HEK293 (cell line): ENCODE results near the gene RIPK1.

Experiments used
- CTCF ChIA-PET: fragments of 350-600 bp; formaldehyde crosslinking; extraction: SDS; loops from one replicate; lab custom pipeline; 2021; ENCODE audit warnings: antibody characterized with exemption; lab: Yijun Ruan, JAX
- POLR2A ChIA-PET: fragments of 300-600 bp; formaldehyde crosslinking; extraction: SDS; loops from one replicate; lab custom pipeline; 2020; ENCODE audit warnings: antibody characterized with exemption, inconsistent platforms; lab: Yijun Ruan, JAX
- H3K27ac ChIP-seq: fragments of 200-500 bp; sonication (Bioruptor generic); 2 replicates; pipeline ENCODE4 v1.5.1; 2014; ENCODE audit warnings: low read depth, low read length, control low read depth, inconsistent platforms; ENCODE audit errors: extremely low read depth
- H3K36me3 ChIP-seq, 2 experiments: fragments of 200-500 bp in 1 of 2; sonication (Bioruptor generic) in 1 of 2; 1 replicate in 1 of 2; 2 replicates in 1 of 2; pipeline ENCODE4 v1.5.1; 2014 to 2017; ENCODE audit warnings: inconsistent platforms in 2 of 2, low read length in 2 of 2; ENCODE audit not compliant: control insufficient read depth in 2 of 2, insufficient read depth in 1 of 2
- H3K4me1 ChIP-seq: fragments of 200-500 bp; sonication (Bioruptor generic); 2 replicates; pipeline ENCODE4 v1.5.1; 2014; ENCODE audit warnings: mild to moderate bottlenecking, low read length, inconsistent platforms; ENCODE audit not compliant: control insufficient read depth, insufficient read depth
- H3K4me3 ChIP-seq: 2 replicates; pipeline ENCODE4 v1.5.1; 2011; ENCODE audit warnings: low read depth, mild to moderate bottlenecking, control low read depth, low read length, moderate library complexity
- H3K9me3 ChIP-seq: fragments of 200-500 bp; sonication (Bioruptor generic); 2 replicates; pipeline ENCODE4 v1.5.1; 2014; ENCODE audit warnings: low read depth, low read length, inconsistent platforms; ENCODE audit not compliant: control insufficient read depth, insufficient read depth
- BCL11A ChIP-seq: fragments of 450-650 bp; formaldehyde crosslinking; IDR thresholded peaks from 2 replicates; pipeline ENCODE4 v1.5.1; 2016; ENCODE audit warnings: low read depth, missing biosample characterization, missing genetic modification characterization
- BCL11B ChIP-seq: fragments of 450-650 bp; formaldehyde crosslinking; IDR thresholded peaks from 2 replicates; pipeline ENCODE4 v1.5.1; 2016; ENCODE audit warnings: low read depth, missing biosample characterization, missing genetic modification characterization
- GLI2 ChIP-seq: fragments of 450-650 bp; formaldehyde crosslinking; IDR thresholded peaks from 2 replicates; pipeline ENCODE4; 2017; ENCODE audit warnings: missing biosample characterization, missing genetic modification characterization, low read depth, borderline replicate concordance
- MEIS1 ChIP-seq: sonication (generic); formaldehyde crosslinking; IDR thresholded peaks from 2 replicates; pipeline ENCODE4 v1.8.1; 2022; ENCODE audit warnings: missing genetic modification reagents, mild to moderate bottlenecking, borderline replicate concordance
- YY1 ChIP-seq: fragments of 450-650 bp; formaldehyde crosslinking; IDR thresholded peaks from 2 replicates; pipeline ENCODE4 v1.5.1; 2018; ENCODE audit warnings: missing biosample characterization, missing genetic modification characterization
- YY2 ChIP-seq: fragments of 450-650 bp; formaldehyde crosslinking; IDR thresholded peaks from 2 replicates; pipeline ENCODE4 v1.5.1; 2016; ENCODE audit warnings: missing biosample characterization, missing genetic modification characterization
- ZBTB7A ChIP-seq: fragments of 450-650 bp; formaldehyde crosslinking; IDR thresholded peaks from 2 replicates; pipeline ENCODE4 v1.5.1; 2016; ENCODE audit warnings: low read depth, missing biosample characterization, missing genetic modification characterization
- ZNF138 ChIP-seq: fragments of 450-650 bp; formaldehyde crosslinking; IDR thresholded peaks from 2 replicates; pipeline ENCODE4 v1.5.1; 2016; ENCODE audit warnings: missing biosample characterization, missing genetic modification characterization, borderline replicate concordance
- ZNF175 ChIP-seq: fragments of 450-650 bp; formaldehyde crosslinking; IDR thresholded peaks from 2 replicates; pipeline ENCODE4 v1.5.1; 2016; ENCODE audit warnings: missing biosample characterization, missing genetic modification characterization
- ZNF24 ChIP-seq: fragments of 450-650 bp; formaldehyde crosslinking; IDR thresholded peaks from 2 replicates; pipeline ENCODE4 v1.5.1; 2016; ENCODE audit warnings: missing biosample characterization, missing genetic modification characterization
- ZNF292 ChIP-seq: fragments of 450-650 bp; formaldehyde crosslinking; IDR thresholded peaks from 2 replicates; pipeline ENCODE4 v1.5.1; 2016; ENCODE audit warnings: low read depth, missing biosample characterization, missing genetic modification characterization, borderline replicate concordance
- ZNF423 ChIP-seq: fragments of 450-650 bp; formaldehyde crosslinking; IDR thresholded peaks from 2 replicates; pipeline ENCODE4 v1.5.1; 2016; ENCODE audit warnings: missing biosample characterization, missing genetic modification characterization
- ZNF600 ChIP-seq: fragments of 450-650 bp; formaldehyde crosslinking; IDR thresholded peaks from 2 replicates; pipeline ENCODE4 v1.5.1; 2016; ENCODE audit warnings: missing biosample characterization, missing genetic modification characterization
- ZNF660 ChIP-seq: fragments of 450-650 bp; IDR thresholded peaks from 2 replicates; pipeline ENCODE4 v1.5.1; 2018; ENCODE audit warnings: missing biosample characterization, mild to moderate bottlenecking, missing genetic modification characterization
- ZNF701 ChIP-seq: fragments of 450-650 bp; formaldehyde crosslinking; IDR thresholded peaks from 2 replicates; pipeline ENCODE4 v1.5.1; 2016; ENCODE audit warnings: missing biosample characterization, missing genetic modification characterization
- ZNF747 ChIP-seq: fragments of 450-650 bp; formaldehyde crosslinking; IDR thresholded peaks from 2 replicates; pipeline ENCODE4 v1.5.1; 2016; ENCODE audit warnings: missing biosample characterization, missing genetic modification characterization
- ZNF792 ChIP-seq: fragments of 450-650 bp; formaldehyde crosslinking; IDR thresholded peaks from 2 replicates; pipeline ENCODE4 v1.5.1; 2016; ENCODE audit warnings: missing biosample characterization, missing genetic modification characterization
- ZNF843 ChIP-seq: fragments of 450-650 bp; formaldehyde crosslinking; IDR thresholded peaks from 2 replicates; pipeline ENCODE4 v1.5.1; 2016; ENCODE audit warnings: missing biosample characterization, missing genetic modification characterization
- ZSCAN23 ChIP-seq: fragments of 450-650 bp; formaldehyde crosslinking; IDR thresholded peaks from 2 replicates; pipeline ENCODE4 v1.5.1; 2016; ENCODE audit warnings: missing biosample characterization, missing genetic modification characterization
- ZXDB ChIP-seq: fragments of 450-650 bp; formaldehyde crosslinking; IDR thresholded peaks from 2 replicates; pipeline ENCODE4 v1.5.1; 2016; ENCODE audit warnings: missing biosample characterization, missing genetic modification characterization
- TF ChIP-seq, protein P1 (sequence below): fragments of 450-650 bp; formaldehyde crosslinking; IDR thresholded peaks from 2 replicates; pipeline ENCODE4 v1.5.1; 2017; ENCODE audit warnings: missing biosample characterization, missing genetic modification characterization
- TF ChIP-seq, protein P2 (sequence below): fragments of 450-650 bp; formaldehyde crosslinking; IDR thresholded peaks from 2 replicates; pipeline ENCODE4 v1.5.1; 2016; ENCODE audit warnings: missing biosample characterization, missing genetic modification characterization
- TF ChIP-seq, protein P3 (sequence below): fragments of 450-650 bp; formaldehyde crosslinking; IDR thresholded peaks from 2 replicates; pipeline ENCODE4 v1.5.1; 2016; ENCODE audit warnings: missing biosample characterization, missing genetic modification characterization
- TF ChIP-seq, protein P4 (sequence below): fragments of 450-650 bp; formaldehyde crosslinking; IDR thresholded peaks from 2 replicates; pipeline ENCODE4 v1.5.1; 2016; ENCODE audit warnings: missing biosample characterization, missing genetic modification characterization

RIPK1 gene

DNA sequence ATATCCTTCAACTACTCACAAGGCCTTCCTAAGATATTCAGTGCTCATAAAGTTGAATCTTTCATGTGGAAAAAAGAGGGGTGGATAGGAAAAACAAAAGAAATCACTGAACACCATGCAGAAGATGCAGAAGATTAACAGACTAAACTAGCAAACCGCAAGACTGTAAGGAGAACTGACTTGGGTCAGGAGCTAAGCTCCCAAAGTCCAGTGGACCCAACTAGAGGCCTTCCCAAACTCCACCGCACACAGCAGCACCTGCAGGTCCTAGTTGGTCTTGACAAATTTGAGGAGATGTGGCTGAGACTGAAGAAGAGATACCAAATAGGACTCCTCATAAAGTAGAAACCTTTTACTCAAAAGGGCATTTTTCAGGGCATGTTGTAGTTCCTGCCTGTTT is 3.3 kb downstream of the RIPK1 start (continued):
- TF ChIP-seq ZNF660 (tag by site-specific recombination) = no peak
- TF ChIP-seq BCL11A (tag by site-specific recombination) = no peak
- TF ChIP-seq ZBTB7A (tag by site-specific recombination) = no peak
- no peak for TF ChIP-seq ZNF843 (tag by site-specific recombination)
- no peak for TF ChIP-seq YY2 (tag by site-specific recombination)
- no peak for TF ChIP-seq ZNF747 (tag by site-specific recombination)
- TF ChIP-seq ZNF600 (tag by site-specific recombination) = 0 out of 2 replicates have a peak, but pooled peaks have one; percentile 25
- TF ChIP-seq, protein P1, sequence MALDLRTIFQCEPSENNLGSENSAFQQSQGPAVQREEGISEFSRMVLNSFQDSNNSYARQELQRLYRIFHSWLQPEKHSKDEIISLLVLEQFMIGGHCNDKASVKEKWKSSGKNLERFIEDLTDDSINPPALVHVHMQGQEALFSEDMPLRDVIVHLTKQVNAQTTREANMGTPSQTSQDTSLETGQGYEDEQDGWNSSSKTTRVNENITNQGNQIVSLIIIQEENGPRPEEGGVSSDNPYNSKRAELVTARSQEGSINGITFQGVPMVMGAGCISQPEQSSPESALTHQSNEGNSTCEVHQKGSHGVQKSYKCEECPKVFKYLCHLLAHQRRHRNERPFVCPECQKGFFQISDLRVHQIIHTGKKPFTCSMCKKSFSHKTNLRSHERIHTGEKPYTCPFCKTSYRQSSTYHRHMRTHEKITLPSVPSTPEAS (tag by site-specific recombination) = no peak

DNA sequence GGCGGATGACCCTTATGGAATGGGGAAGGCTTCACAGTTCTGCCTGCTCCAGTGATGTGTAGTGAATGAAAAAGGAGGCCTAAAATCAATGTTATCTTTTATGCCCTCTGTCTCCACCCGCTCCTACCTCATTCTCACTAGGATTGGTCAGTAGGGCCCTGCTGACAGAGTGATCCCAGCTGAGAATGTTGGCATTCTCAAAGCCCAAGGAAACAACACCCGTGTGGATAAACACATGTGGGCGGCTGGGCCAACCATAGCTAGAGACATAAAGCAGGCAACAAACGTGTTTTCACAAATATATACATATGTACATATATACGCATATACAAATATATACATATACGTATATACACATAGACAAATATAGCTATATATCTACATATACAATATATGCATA is 4.5 kb downstream of the RIPK1 start:
- H3K9me3 ChIP-seq = no peaks in the 10 kb centered on the region
- CTCF ChIA-PET = interaction anchor here (0.5 to 1.5 kb wide), 4 partner anchors 14 to 860 kb away, joined by 3 to 4 read pairs (median 3); no protein-coding TSS in a partner anchor
- H3K36me3 ChIP-seq = peaks cover under 1 to 25% of the 10 kb centered on the region in 2 experiments; a peak in 2 of 3 replicates
- TF ChIP-seq ZNF701 (tag by site-specific recombination) (no peak), ZNF792 (no peak), ZNF175 (no peak), GLI2 (tag by site-specific recombination) (no peak)
- TF ChIP-seq, protein P2, sequence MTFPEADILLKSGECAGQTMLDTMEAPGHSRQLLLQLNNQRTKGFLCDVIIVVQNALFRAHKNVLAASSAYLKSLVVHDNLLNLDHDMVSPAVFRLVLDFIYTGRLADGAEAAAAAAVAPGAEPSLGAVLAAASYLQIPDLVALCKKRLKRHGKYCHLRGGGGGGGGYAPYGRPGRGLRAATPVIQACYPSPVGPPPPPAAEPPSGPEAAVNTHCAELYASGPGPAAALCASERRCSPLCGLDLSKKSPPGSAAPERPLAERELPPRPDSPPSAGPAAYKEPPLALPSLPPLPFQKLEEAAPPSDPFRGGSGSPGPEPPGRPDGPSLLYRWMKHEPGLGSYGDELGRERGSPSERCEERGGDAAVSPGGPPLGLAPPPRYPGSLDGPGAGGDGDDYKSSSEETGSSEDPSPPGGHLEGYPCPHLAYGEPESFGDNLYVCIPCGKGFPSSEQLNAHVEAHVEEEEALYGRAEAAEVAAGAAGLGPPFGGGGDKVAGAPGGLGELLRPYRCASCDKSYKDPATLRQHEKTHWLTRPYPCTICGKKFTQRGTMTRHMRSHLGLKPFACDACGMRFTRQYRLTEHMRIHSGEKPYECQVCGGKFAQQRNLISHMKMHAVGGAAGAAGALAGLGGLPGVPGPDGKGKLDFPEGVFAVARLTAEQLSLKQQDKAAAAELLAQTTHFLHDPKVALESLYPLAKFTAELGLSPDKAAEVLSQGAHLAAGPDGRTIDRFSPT = no peak
- POLR2A ChIA-PET = interaction anchor here (0.8 kb wide), 1 partner anchor 9 kb away, joined by 3 read pairs; no protein-coding TSS in a partner anchor
- no peak overlapping the region for H3K27ac ChIP-seq
- H3K4me1 ChIP-seq = peaks cover 11% of the 10 kb centered on the region; the same call in 1 of the 2 replicates
- no peak overlapping the region for H3K4me3 ChIP-seq

DNA sequence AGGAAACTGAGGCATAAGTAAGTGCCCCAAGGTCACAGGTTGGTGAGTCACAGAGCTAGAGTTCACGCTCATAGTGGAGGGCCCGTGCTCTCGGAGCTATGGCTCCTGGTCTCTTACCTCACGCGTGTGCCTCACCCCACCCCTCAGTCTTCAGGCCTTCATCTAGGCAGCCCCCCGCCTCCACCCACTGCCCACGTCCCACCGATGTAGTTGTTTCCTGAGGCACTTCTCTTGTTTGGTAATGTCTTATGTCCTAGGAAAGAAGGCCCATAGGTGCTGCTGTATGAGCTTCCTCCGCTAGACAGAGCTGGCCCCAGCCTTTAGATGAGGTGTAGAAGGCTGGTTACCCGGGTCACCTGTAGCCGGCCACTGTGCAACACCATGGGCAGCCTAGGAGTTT is 5.1 kb downstream of the RIPK1 start:
- CTCF ChIA-PET = interaction anchor here (0.5 to 1.5 kb wide), 5 partner anchors 14 to 860 kb away, joined by 3 to 4 read pairs (median 3); no protein-coding TSS in a partner anchor
- peaks cover 6 to 31% of the 10 kb centered on the region in 2 experiments for H3K36me3 ChIP-seq
- POLR2A ChIA-PET = interaction anchor here (0.8 kb wide), 1 partner anchor 10 kb away, joined by 3 read pairs; no protein-coding TSS in a partner anchor
- H3K4me3 ChIP-seq = no peak overlapping the region
- no peaks in the 10 kb centered on the region for H3K9me3 ChIP-seq
- peaks cover 11% of the 10 kb centered on the region; the same call in 1 of the 2 replicates for H3K4me1 ChIP-seq
- H3K27ac ChIP-seq = no peak overlapping the region
- TF ChIP-seq MEIS1 (CRISPR knock-in tag) = no peak
- TF ChIP-seq ZNF24 (tag by site-specific recombination) = no peak
- no peak for TF ChIP-seq ZXDB (tag by site-specific recombination)
- TF ChIP-seq BCL11B = no peak
- no peak for TF ChIP-seq ZNF292 (tag by site-specific recombination)
- no peak for TF ChIP-seq YY1 (tag by site-specific recombination)
- no peak for TF ChIP-seq ZNF423 (tag by site-specific recombination)
- TF ChIP-seq, protein P3, sequence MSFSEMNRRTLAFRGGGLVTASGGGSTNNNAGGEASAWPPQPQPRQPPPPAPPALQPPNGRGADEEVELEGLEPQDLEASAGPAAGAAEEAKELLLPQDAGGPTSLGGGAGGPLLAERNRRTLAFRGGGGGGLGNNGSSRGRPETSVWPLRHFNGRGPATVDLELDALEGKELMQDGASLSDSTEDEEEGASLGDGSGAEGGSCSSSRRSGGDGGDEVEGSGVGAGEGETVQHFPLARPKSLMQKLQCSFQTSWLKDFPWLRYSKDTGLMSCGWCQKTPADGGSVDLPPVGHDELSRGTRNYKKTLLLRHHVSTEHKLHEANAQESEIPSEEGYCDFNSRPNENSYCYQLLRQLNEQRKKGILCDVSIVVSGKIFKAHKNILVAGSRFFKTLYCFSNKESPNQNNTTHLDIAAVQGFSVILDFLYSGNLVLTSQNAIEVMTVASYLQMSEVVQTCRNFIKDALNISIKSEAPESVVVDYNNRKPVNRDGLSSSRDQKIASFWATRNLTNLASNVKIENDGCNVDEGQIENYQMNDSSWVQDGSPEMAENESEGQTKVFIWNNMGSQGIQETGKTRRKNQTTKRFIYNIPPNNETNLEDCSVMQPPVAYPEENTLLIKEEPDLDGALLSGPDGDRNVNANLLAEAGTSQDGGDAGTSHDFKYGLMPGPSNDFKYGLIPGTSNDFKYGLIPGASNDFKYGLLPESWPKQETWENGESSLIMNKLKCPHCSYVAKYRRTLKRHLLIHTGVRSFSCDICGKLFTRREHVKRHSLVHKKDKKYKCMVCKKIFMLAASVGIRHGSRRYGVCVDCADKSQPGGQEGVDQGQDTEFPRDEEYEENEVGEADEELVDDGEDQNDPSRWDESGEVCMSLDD = no peak
- TF ChIP-seq, protein P4, sequence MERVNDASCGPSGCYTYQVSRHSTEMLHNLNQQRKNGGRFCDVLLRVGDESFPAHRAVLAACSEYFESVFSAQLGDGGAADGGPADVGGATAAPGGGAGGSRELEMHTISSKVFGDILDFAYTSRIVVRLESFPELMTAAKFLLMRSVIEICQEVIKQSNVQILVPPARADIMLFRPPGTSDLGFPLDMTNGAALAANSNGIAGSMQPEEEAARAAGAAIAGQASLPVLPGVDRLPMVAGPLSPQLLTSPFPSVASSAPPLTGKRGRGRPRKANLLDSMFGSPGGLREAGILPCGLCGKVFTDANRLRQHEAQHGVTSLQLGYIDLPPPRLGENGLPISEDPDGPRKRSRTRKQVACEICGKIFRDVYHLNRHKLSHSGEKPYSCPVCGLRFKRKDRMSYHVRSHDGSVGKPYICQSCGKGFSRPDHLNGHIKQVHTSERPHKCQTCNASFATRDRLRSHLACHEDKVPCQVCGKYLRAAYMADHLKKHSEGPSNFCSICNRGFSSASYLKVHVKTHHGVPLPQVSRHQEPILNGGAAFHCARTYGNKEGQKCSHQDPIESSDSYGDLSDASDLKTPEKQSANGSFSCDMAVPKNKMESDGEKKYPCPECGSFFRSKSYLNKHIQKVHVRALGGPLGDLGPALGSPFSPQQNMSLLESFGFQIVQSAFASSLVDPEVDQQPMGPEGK = no peak
- TF ChIP-seq ZSCAN23 = no peak
- TF ChIP-seq, protein P2 = no peak
- no peak for TF ChIP-seq ZNF138 (tag by site-specific recombination)
